LNCAP (cell line): Measurements from ENCODE around the gene ROCK1.

ENCODE experiments used
- TF ChIP-seq, protein P1 (sequence below): fragments of 450-650 bp; IDR thresholded peaks from 2 replicates; pipeline ENCODE4 v1.5.1; 2017; ENCODE audit warnings: mild to moderate bottlenecking

The ROCK1 gene

GRCh38 chr18:20975077-20975476 lies 136.5 kb downstream of the ROCK1 start:
- TF ChIP-seq, protein P1, sequence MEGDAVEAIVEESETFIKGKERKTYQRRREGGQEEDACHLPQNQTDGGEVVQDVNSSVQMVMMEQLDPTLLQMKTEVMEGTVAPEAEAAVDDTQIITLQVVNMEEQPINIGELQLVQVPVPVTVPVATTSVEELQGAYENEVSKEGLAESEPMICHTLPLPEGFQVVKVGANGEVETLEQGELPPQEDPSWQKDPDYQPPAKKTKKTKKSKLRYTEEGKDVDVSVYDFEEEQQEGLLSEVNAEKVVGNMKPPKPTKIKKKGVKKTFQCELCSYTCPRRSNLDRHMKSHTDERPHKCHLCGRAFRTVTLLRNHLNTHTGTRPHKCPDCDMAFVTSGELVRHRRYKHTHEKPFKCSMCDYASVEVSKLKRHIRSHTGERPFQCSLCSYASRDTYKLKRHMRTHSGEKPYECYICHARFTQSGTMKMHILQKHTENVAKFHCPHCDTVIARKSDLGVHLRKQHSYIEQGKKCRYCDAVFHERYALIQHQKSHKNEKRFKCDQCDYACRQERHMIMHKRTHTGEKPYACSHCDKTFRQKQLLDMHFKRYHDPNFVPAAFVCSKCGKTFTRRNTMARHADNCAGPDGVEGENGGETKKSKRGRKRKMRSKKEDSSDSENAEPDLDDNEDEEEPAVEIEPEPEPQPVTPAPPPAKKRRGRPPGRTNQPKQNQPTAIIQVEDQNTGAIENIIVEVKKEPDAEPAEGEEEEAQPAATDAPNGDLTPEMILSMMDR = no peak

DNA sequence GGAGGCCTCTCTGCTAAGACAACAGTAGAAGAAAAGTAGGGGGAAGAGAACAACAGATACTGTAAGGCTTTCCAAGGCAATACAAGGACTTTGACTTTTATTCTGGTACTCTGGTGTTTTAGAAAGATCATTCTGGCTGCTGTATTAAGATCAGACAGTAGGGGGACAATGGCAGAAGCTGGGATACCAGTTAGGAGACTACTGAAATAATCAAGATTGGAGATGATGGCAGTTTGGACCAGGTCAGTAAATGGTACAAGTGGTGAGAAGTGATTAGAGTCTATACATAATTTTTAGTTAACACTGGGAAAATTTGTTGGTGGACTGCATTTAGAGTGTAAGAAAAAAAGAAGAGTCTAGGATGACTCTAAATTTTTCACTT lies 139.7 kb downstream of the ROCK1 start:
- TF ChIP-seq, protein P1 = peak; percentile 47

- TF ChIP-seq, protein P1 = no peak
These were observed 144.8 kb downstream of the ROCK1 start for GRCh38 chr18:20966795-20967194.

GRCh38 chr18:20963027-20963426 lies 148.6 kb downstream of the ROCK1 start:
- TF ChIP-seq, protein P1 = no peak

- TF ChIP-seq, protein P1 = no peak
These were observed 150.9 kb downstream of the ROCK1 start for GRCh38 chr18:20960735-20961134.
